NCI-H82 treated with DMSO at 0.1 percent for 48 hours (cell line): ENCODE measurements around the gene MAN1B1.
"Not testable (repeated sequence)": the region's sequence is repeated elsewhere in the genome, so short reads cannot be mapped to it uniquely, and the experiment has no call there.

Source experiments
- DNase-seq: peaks from one replicate; lab custom pipeline; 2025; ENCODE audit not compliant: unreplicated experiment; lab: John Stamatoyannopoulos, UW

MAN1B1 gene

DNA sequence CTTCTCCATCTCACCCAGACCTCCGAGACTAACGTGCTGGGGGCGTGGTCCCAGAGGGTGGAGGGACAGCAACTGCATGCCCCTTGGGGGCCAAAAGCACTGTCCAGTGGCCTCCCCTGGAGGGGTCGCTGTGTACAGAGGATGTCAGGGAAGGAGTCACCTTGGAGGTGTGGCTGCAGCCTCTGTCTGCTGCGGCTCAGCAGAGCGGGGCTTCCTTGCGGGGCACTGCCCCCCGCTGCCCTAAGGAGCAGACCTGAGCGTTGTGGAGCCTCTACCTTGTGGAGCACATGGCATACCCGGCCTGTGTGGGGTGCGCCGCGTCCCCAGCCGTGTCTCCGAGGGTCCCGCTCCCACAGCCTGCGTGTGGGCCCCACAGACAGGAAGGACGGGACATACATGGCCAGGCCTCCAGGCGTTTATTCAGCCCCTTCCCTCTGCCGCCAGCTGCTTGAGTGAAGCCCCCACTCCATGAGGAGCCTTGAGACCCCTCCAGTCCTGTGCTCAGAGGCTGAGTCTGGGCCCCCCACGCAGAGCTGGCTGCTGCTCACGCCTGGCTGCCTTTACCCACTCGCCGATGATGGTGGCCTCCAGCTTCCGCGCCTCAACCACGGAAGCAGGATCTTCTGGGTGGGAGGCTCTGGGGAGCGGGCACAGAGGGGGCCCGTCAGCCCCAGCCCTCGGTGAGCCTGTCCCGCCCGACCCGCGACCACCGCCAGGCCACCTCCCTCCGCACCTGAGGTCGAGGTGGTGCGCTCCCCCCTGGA lies 23.5 kb downstream of the MAN1B1 start:
- DNase-seq, result no peak

DNA sequence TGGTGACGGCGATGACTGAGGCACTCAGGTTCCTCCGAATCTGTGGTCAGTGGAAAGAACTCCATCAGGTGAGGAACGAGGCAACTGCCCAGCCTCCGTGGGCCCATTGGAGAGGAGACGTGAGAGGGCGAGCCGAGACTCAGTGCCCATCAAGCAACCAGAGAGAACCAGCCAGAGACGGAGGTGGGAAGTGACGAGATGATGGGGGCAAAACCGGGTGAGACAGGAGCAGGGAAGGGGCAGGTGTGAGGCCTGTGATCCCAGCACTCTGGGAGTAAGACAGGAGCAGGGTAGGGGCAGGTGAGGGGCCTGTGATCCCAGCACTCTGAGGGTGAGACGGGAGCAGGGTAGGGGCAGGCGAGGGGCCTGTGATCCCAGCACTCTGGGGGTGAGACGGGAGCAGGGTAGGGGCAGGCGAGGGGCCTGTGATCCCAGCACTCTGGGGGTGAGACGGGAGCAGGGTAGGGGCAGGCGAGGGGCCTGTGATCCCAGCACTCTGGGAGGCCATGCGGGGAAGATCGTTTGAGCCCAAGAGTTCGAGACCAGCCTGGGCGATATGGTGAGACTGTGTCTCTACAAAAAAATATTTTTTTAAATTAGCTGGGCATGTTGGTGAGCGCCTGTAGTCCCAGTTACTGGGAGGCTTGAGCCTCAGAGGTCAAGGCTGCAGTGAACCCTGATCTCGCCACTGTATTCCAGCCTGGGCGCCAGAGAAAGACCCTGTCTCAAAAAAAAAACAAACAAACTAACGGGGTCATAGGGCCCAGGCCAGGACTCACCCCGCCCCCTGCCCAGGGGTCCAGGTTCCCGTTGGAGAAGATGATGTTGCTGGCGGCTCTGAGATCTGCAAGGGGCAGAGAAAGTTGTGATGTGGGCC lies 24.4 kb downstream of the MAN1B1 start:
- DNase-seq, result no peak

DNA sequence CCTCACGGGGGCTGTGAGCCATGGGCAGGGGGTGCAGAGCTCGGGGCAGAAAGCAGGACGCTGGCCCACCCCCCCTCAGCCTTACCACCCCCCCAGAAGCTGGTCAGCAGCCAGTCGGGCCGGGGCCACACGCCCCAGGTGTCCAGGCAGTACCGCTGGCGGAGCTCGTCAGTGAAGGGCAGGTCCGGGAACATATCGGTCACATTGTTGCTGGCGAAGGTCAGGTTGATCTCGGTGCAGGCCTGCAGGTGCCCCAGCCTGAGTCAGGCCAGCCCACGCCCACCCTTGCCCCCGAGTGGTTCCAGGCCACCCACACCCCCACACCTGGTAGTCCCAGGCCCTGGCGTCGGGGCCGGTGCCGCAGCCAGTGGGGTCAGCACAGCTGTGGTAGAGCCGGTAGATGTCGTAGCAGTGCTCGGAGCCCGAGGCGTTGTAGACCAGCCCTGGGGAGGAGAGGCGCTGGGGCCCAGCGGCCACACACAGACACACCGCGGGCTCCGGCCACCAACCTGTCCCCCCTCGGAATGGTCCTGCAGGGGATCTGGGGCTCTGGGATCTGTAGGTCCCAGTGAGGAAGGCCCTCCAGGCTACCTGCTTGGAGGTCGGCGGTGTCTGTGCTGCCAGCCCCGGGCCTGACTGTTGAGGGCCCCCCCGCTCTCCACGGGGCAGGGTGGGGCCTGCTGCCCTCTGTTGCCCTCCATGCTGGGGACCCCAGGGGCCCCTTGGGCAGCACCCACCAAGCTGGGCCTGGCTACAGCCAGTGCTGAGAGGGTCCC lies 25.2 kb downstream of the MAN1B1 start:
- no peak for DNase-seq

DNA sequence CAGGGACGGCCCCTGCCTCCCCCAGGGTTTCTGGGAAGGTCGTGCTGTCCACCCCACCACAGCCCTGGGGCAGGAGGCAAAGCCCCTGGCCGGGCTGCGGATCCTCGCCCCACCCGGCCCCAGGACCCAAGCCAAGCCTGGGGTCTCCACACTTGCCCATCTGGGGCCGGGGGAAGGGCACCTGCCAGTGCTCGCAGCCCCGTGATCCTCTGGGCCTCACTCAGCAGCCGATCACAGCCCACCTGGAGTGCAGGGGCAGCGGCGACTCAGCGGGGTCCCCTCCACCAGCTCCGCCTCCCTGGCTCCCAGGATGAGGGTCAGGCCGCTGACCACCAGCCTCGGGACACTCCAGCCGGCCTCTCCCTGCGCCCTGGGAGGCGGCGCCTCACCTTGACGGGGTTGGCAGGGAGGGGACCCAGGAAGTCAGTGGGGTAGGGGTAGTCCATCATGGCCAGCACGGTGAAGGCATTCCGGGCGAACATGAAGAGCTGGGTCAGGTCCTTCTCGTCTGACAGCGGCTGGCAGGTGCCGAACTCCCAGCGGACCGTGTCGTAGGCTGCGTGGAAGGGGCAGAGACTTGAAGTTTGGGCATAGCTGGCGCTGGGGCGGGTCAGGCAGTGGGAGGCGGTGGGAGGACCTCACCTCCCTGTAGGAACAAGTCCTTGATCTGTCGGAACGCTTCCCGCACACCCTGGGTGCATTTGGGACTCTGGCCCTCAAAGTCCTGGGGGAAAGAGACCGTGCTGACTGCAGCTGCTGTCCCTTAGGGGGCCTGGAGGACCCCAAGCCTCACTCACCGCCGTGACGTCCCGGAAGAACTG lies 26.0 kb downstream of the MAN1B1 start:
- DNase-seq, result no peak

DNA sequence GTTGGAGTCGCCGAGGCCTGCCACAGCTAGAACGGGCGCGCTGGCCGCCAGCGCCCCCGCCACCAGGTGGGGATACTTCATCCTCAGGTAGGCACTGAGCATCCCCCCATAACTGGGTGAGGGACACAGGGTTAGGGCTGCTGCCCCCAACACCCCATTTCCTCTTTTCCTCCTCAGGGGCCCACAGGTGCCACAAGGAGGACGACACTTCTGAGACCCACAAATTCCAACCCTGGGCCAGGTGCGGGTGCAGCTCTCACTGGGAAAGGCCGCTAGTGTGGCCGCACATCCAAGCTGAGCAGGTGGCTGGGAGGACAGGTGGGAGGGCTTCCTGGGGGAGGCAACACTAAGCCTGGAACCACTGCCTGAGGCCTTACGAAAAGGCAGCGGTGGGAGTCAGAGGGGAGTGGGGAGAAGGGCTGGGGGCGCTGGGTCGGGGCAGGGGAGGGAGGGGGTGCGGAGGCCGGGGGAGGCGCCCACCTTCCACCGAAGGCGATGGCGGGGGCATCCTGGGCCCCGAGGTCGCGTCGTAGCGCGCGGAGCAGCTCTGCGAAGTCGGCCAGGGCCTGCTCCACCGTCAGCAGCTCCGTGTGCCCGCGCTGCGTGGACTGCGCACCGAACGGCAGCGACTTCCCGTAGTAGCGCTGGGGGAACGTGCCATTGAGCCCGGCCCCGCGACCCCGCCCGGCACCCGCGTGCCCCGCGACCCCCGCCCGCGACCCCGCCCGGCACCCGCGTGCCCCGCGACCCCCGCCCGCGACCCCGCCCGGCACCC lies 26.8 kb downstream of the MAN1B1 start:
- DNase-seq, result no peak

DNA sequence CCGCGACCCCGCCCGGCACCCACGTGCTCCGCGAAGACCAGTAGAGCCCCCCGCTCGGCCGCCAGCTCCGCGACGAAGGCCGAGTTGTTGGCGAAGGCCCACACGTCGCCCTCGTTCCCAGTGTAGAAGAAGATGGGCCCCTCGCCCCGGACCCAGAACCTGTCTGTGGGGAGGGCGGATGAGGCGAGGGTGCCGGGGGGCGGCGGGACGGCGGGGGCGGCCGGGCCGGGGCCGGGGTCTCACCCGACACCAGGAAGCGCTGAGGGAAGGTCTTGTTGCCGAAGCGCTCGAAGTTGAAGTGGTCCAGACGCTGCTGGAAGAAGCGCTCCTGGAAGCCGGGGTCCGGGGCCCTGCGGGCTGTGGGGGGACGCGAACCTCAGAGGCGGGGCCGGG lies 27.4 kb downstream of the MAN1B1 start:
- no peak for DNase-seq

DNA sequence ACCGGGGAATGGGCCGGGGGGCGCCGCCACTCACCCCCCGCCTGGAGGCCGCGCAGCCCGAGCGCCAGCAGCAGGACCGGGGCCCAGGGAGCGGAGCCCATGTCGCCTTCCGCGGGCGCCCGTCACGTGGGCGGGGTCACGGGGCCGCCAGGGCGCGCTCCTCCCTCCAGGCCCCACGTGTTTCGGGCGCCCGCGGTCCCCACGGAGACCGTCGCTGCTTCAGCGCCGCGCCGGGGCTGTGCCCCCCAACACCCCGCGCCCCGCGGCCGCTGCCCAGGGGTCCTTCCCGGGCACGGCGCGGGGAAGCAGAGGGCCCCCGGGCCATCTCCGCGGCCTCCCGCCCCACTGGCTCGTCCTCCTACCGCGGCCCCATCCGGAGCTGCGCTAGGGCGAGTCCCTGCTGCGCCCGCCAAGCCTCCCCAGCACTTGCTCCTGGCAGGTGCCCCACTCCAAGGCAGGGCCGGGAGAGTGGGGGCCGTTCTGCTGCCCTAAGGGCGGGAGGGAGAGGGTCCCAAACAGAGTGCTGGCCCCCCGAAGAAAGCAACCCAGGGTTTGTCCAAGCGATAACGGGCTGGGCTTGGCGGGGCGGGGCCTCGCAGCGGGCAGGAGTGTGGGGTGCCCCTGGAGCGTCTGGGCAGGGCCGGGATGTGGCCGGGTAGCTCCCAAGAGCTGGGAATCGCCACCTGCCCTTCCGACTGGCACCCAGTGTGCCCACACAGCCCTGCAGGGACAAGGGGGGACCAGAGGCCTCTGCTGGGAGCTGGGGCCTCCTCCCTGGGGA lies 28.0 kb downstream of the MAN1B1 start, which contains the start of gene DPP7:
Gene DPP7 (minus strand): TSS at position 121 of the 781 bp plus-strand sequence. CDS start 20 bp downstream, at position 101.
- DNase-seq, result no peak

DNA sequence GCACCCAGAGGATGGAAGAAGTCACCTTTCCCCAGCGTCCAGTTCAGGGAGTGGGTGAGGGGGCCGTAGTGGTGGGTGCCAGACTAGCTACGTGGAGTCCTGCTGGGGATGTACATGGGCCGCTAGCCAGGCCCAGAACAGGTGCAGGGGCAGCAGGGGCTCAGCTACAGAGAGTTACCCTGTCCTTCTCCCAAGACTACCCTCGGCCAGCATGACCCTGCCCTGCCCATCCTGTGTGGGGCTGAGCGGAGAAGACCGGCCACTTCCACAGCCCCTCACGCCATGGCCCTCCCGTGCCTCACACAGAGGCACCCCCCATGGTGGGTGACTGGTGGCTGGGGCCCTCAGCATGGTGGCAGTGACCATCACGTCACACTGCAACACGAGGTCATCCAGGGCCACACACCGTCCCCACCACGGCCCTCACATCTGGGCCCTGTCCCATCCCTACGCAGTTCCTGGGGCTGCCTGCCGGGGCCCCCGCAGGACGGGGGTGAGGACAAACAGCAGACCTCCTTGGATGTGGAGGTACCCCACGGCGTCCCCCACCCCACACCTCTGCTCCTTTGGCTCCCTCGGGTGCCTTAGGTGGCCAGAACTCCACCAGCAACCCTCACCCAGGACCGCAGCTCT lies 28.7 kb downstream of the MAN1B1 start:
- no peak for DNase-seq

DNA sequence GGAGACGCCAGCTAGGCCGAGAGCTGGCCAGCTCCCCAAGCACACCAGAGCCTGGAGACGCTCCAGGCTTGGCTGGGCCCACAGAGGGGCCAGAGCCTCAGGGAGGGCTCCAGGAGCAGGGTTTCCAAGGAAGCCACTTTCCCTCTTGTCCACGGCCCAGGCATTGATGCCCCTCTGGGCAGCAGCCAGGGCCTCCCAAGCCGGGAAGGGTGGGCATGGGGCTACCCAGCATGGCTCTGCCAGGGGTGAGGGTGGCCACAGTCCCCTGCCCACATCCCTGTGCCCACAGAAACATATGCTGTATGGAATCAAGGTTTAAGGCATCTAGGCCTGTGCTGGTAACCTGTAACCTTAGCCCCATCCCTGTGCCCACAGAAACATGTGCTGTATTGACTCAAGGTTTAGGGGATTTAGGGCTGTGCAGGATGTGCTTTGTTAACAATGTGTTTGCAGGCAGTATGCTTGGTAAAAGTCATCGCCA lies 29.3 kb downstream of the MAN1B1 start:
- DNase-seq, result no peak

DNA sequence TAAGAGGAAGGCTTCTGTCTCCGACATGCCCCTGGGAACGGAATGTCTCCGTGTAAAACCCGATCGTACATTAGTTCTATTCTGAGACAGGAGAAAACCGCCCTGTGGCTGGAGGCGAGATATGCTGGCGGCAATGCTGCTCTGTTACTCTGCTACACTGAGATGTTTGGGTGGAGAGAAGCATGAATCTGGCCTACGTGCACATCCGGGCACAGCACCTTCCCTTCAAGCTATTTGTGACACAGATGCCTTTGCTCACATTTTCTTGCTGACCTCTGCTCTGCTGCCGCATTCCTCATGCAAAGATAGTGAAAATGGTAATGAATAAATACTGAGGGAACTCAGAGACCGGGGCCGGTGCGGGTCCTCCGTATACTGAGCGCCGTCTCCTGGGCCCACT lies 29.9 kb downstream of the MAN1B1 start:
- no peak for DNase-seq

DNA sequence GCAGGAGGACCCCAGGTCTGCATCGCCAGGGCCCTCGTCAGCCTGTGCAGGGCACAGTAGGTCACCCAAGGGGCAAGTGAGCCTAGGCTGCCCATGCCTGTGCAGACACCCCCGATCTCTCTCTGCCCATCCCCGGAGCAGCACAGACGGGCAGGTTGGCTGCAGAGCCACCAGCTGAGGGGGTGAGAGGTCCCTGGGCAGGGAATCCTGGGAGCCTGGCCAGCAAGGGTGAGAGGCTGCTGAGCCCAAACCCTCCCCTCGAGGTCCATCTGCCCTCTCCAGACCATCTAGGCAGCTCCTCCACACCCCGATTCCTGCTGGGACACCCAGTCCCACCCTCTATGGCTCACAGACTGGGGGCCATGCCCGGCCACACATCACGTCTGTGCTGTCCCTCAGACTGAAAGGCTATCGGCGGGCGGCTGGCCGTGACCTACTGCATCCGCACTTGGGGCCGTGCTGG lies 30.5 kb downstream of the MAN1B1 start:
- DNase-seq, result no peak

DNA sequence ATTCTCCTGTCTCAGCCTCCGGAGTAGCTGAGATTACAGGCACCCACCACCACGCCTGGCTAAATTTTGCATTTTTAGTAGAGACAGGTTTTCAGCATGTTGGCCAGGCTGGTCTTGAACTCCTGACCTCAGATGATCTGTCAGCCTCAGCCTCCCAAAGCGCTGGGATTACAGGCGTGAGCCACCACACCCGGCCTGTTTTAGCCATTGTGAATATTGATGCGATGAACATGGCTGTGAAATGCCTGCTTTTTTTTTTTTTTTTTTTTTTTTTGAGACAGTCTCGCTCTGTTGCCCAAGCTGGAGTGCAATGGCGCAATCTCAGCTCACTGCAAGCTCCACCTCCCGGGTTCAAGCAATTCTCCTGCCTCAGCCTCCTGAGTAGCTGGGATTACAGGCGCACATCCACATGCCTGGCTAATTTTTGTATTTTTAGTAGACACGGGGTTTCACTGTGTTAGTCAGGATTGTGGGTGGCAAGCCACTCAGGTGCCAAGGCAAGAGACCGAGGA lies 31.4 kb downstream of the MAN1B1 start:
- DNase-seq, result not testable (repeated sequence)

DNA sequence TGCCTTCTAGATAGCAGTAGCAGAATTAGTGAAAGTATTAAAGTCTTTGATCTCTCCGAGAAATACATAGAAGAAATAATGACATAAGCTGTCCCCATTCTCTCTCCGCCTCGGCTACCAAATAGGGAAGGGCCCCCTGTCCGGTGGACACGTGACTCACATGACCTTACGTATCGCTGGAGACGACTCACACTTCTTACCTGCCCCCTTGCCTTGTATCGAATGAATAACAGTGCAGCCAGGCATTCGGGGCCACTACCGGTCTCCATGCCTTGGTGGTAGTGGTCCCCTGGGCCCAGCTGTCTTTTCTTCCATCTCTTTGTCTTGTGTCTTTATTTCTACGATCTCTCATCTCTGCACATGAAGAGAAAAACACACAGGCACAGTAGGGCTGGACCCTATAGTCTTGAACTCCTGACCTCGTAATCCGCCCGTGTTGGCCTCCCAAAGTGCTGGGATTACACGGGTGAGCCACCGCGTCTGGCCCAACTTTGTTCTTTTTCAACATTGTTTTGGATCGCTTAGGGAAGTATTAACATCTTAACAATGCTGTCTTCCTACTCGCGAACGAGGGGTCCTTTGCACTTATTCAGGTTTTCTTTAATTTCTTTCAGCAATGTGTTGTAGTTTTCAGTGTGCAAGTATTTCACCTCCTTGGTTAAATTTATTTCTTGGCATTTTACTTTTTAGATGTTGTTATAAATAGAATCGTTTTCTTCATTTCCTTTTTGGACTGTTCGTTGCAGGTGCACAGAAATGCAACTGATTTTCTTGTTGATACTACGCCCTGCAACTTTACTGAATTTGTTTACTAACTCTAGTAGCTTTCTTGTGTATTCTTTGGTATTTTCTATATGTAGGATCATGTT lies 35.4 kb downstream of the MAN1B1 start:
- DNase-seq, result not testable (repeated sequence)

DNA sequence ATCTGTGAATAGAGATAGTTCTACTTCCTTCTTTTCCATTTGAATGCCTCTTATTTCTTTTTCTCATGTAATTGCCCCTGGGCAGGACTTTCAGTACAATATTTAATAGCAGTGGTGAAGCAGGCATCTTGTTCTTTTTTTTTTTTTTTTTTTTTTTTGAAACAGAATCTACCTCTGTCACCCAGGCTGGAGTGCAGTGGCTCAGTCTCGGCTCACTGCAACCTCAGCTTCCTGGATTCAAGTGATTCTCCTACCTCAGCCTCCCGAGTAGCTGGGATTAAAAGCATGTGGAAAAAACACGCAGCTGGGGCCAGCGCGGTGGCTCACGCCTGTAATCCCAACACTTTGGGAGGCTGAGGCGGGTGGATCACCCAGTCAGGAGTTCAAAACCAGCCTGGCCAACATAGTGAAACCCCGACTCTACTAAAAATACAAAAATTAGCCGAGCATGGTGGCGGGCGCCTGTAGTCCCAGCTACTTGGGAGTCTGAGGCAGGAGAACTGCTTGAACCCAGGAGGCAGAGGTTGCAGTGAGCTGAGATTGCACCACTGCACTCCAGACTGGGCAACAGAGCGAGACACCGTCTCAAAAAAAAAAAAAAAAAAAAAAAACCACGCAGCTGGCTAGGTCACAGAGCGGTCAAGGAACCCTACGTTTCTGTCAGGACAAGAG lies 36.1 kb downstream of the MAN1B1 start:
- DNase-seq, result not testable (repeated sequence)

DNA sequence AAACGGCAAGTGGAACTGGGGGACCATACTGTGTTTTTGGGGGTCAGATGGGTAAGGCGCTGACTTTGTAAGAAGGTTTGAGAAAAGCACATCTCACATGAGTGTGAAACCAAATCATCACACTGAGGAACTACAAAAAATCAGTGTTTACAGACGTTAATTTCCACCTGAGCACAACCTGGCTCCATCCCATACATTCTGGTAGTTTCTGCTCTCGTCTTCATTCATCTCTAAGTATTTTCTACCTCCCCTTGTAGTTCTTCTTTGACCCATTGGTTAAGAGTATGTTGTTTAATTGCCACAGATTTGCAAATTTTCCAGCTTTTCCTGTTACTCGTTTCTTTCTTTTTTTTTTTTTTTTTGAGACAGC lies 36.7 kb downstream of the MAN1B1 start:
- no peak for DNase-seq

DNA sequence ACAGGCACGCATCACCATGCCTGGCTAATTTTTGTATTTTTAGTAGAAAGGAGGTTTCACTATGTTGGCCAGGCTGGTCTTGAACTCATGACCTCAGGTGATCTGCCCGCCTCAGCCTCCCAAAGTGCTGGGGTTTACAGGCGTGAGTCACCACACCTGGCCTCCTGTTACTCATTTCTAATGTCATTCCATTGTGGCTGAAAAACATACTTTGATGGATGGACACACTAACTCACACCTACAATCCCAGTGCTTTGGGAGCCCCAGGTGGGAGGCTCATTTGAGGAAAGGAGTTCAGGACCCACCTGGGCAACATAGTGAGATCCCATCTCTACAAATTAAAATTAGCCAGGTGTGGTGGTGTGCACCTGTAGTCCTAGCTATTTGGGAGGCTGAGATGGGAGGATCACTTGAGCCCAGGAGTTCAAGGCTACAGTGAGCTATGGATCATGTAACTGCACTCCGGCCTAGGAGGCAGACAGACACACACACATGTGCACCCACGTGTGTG lies 37.2 kb downstream of the MAN1B1 start:
- not testable (repeated sequence) for DNase-seq
